Measurements from ENCODE around the gene KRTAP26-1.

The KRTAP26-1 gene, protein sequence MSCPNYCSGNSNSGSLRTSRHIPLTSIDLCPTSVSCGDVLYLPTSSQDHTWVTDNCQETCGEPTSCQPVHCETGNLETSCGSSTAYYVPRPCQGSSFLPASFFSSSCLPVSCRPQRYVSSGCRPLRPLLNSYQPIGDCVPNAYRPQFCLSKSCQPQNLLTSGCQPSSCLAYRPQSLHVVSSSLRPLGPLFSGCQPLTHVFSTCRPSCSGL

GRCh38 chr21:30320215-30320614, at the start of gene KRTAP26-1:
Gene KRTAP26-1, minus strand, starts transcription at chr21:30320315. Its CDS starts 280 bp downstream, at chr21:30320035.
- DNase-seq, result no peak

DNA sequence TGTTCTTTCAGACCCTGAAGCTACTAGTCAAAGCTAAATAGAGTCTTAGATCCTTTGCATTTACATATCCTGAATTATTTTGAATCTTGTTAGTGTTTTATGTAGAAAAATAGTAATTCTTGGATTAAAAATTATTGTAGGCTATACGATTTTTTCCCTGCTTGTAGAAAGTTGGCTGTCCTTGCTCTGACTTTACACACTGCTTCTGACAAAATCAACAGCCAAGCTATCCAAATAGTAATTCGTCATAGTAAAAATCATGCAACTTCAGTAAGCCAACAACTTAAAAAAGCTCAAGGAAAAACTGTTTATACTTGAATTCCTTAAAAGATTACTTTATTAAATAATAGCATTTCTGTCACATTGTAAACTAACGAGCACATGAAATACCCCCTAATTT, 35.8 kb upstream of the KRTAP26-1 start:
- DNase-seq, result no peak

GRCh38 chr21:30354308-30355005, 34.3 kb upstream of the KRTAP26-1 start:
- DNase-seq, result no peak

DNA sequence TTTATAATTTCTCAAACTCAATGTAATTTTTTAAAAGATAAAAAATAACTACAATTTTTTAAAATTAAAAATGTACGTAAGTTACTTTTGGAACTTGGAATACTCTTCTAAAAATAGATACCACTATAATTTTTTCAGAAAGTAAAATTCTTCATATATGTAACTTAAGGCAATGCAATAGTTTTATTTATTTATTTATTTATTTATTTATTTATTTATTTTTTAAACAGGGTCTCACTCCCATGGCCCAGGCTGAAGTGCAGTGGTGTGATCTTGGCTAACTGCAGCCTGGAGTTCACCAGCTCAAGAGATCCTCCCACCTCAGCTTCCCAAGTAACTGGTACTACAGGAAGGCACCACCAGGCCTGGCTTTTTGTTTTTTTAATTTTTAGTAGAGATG, 31.4 kb upstream of the KRTAP26-1 start:
- DNase-seq, result no peak

DNA sequence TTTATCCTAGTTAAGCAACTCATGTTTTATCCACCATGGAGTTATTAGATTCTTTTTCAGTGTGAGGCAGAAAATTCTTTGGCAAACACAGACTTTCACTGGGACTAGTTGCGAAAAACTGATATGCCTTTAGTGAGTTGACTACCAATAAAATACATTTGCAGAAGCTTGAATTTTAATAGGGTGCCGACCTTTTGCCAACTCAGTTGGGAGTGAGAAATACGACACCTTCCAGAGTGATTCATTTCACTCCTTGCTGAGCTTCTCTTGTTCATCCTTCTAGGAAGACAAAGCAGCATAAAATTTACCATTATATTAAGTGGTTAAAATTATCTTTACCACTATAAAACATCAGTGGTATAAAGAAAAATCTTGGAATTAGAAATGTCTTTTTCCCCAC, 29.5 kb upstream of the KRTAP26-1 start:
- DNase-seq, result no peak

GRCh38 chr21:30348506-30348905, 28.4 kb upstream of the KRTAP26-1 start, which contains the start of gene KRTAP23-1:
Gene KRTAP23-1, minus strand, starts transcription at chr21:30348606. Its CDS starts 0 bp downstream, at chr21:30348606.
- DNase-seq, result no peak

- no peak for DNase-seq
Observed at GRCh38 chr21:30345014-30345413, 24.9 kb upstream of the KRTAP26-1 start.

DNA sequence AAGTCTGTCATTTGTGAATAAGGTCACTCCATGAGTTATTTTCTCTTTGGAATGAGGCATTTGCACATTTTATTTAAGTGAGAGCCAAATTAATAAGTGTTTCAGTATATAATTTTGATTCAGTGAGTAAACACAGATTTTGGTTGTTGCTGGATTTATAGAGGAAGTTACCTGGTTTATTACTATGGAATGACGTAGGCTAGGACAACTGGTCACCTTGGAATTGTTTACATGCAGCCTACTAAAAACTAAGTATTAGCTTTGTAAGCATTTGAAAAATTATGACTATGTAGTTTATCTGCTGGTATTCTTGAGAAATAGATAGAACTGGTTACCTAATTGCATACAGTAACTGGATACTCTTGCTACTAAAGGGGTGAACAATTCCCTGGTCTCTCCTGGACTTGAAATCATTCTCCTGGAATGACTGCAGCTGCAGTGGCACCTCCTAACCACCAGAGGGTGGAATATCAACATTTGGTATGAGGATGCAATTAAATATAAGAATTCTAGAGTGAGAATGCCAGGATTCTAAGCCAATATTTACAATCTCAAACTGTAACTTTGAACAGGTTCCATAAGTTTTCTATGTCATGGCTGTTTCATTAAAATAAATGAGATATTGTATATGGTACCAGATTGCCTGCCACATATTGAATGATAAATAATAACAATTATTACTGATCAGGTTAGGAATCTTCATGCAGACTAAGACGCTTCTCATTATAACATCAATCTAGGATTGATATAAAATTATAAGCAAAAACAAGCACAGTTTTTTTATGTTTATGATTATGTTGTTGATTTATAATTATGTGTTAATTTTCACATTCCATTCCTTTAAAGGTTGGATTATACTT, 20.8 kb upstream of the KRTAP26-1 start:
- DNase-seq, result no peak

DNA sequence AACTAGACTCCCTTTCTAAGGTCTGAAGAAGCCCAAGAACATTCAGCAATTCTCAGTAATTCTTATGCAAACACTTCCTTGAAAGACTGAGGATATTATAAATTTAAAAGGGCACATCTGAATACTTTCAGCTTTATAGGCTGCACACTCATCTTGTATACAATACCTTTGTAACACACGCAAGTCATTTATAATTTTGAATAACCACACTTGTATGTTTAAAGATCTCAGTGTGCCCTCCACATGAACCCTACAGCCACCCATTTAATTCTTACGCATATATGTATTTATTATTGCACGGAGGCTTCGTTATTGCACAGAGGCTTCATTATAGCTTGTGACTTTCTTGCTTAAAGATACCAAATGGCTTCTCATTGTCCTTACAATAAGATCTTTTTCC, 18.6 kb upstream of the KRTAP26-1 start:
- no peak for DNase-seq

DNA sequence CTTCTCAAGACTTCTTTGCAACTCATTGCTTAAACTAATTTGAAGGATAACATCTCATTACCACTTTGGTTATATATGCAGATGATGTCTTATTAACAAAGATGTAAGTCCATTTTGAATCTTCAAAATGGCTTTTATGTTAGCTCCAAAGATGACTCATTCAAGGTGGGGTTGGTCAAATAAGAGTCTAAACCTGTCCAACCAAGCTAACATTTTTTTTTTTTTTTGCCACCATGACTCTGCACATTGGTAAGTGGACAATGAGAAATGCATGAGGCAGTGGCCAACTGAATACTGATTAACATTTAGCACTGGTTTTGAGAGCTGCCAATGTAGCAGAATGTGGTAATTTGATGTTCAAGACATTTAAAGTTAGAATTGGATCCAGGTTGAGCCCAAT, 17.7 kb upstream of the KRTAP26-1 start:
- no peak for DNase-seq

DNA sequence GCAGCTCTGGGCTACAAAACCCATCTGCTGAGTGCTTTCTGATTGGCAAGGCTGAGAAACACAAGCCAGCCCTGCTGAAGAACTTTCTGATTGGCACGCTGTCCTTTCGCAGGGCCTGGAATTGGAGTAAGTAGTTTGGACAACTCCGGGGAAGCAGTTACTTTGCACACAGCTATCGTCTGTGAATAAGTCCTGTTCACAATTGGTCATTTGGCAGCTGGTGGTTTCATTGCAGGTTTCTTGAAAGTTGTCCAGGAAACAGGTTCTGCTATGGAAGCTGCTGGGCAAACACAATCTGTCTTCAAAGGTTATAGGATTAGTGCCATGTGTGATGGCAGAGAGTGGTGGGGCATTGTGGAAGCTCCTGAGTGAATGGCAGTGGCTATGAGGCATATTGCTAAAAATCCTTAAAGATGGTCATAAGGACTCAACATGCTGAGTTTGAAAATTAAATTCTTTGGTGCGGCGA, 17.2 kb upstream of the KRTAP26-1 start, which contains the start of gene KRTAP27-1:
Gene KRTAP27-1, minus strand, starts transcription at position 419 of the 469 bp plus-strand sequence. Its CDS starts 26 bp downstream, at position 393.
- DNase-seq, result no peak

- DNase-seq, result no peak
Observed at GRCh38 chr21:30336596-30336995, 16.5 kb upstream of the KRTAP26-1 start.

GRCh38 chr21:30333736-30334135, 13.6 kb upstream of the KRTAP26-1 start:
- DNase-seq, result no peak

GRCh38 chr21:30332681-30333080, 12.6 kb upstream of the KRTAP26-1 start:
- DNase-seq, result no peak

DNA sequence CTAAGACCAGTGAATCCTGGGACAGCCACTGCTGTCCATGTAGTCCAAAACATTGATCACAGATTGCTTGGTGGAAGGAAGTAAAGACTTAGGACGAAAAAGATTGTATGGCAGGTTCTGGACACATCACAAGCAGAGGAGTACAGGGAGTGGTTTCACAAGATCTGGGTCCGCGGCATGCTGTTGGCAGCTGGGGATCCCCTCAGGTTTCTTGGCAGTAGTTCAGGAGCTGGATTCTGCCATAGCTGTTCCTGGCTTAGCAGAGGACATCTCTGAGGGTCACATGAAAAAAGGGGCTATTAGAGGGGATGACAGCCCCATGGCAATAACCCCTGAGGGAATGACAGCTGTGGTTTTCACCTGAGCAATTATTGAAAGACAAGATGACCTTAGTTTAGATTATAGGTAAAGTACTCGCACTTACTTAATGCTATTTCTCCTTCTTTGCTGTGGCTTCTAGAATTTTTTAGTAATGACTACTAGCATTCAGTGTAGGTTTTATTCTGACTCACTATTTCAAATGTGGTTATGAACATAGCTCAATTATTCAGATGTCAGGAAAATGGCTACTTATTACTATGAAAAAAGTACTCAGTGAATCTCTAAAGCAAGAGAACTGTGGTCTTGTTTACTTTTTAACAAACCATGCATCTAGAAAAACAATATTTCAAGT, 9.2 kb upstream of the KRTAP26-1 start:
- no peak for DNase-seq

DNA sequence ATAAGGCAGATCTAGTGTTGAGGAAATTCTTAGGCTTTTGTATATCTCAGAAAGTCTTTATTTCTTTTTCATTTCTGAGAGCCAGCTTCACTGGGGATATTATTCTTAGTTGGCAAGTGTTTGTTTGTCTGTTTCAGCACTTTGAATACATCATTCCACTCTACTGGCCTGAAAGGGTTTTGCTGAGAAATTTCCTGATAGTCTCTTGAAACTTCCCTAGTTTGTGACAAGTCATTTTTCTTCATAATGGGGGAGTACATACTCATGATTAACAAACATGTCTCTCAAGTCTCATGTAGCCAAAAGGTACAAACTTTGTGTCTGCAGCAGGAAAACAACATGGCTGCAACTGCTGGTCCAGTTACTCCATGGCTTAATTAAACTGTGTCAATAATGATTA, 6.3 kb upstream of the KRTAP26-1 start:
- no peak for DNase-seq

GRCh38 chr21:30315701-30316100, 4.4 kb downstream of the KRTAP26-1 start:
- DNase-seq, result no peak

DNA sequence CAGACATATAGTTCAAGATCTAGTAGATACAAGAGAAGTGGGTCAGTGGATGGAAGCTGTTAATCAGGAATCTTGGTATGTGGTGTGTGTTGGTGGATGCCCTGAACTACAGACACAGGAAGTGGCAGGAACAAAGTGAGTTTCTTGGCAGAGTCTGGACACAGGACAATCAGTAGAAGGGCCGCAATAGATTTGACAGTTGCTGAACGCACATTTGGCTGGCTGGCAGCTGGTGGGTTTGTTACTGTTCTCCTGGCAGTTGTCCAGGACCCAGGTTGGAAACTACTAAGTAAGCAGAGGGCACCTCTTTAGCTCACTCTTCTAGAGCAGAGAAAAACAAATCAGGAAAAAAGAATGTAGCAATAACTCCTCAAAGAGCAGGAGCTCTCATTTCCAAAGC, 13.2 kb downstream of the KRTAP26-1 start:
- no peak for DNase-seq

DNA sequence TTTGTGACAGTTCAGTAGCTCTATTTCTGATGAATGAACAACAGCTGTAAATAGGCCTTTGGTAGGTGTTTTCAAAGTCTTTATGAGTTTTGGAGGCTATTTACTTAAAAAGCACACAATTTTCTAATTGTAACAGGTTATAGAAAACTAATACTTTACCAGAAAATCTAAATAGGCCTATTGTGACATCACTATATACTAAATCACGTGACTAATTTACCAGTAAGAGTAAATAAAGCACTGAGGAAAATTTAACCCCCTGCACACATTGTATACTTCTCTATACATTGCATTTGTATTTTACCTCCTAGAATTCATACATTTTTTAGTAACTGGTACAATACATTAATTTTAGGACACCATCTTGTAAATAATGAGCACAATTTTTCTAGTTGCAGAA, 15.0 kb downstream of the KRTAP26-1 start:
- DNase-seq, result no peak

- DNase-seq, result no peak
Observed at GRCh38 chr21:30289215-30289614, 30.9 kb downstream of the KRTAP26-1 start, which contains the start of gene KRTAP25-1. Gene KRTAP25-1, minus strand, starts transcription at chr21:30289514. Its CDS starts 24 bp downstream, at chr21:30289490.

GRCh38 chr21:30282850-30283249, 37.3 kb downstream of the KRTAP26-1 start, which contains the start of gene KRTAP24-1:
Gene KRTAP24-1, minus strand, starts transcription at chr21:30282950. Its CDS starts 18 bp downstream, at chr21:30282932.
- no peak for DNase-seq

DNA sequence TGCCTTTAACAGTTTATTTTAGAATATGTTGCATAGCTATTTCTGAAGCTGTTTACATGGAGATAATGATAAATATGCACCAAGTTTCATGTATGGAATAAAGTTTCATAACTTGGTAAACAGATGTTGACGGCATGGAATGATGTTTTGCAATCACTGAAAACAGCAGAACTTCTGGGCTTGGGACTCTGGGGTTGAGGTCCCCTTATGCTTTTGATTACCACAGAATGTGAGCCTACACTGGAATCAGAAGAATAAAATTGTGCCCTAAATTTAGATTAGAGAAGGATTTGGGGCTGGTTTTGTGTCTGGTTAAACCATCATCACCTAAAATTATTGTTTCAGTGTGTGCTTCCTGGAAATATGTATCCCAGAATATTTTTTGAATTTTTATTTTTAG, 48.5 kb downstream of the KRTAP26-1 start:
- DNase-seq, result no peak

Measured in right hindlimb (tissue), 1 donor.